K562 (cell line): Measurements from ENCODE around the gene GP1BB. TPM values are rescaled to one million over a fixed set of nuclear protein-coding genes. Genes with fewer than 3 reads are reported as not detected.

Source experiments
- ATAC-seq: fragments of 200-7000 bp; cut with Tn5 transposase; 3 replicates; pipeline ENCODE4 v1.9.1; 2020; ENCODE audit warnings: moderate library complexity
- BruUV-seq: library from RNA; stranded (reverse); fragments of 400-500 nt; replicated peaks from 2 replicates; lab custom pipeline; 2021; lab: Mats Ljungman, UMichigan
- CTCF ChIA-PET: fragments of 300-600 bp; formaldehyde crosslinking; extraction: SDS; loops from one replicate; lab custom pipeline; 2021; ENCODE audit warnings: low intra/inter-chr PET ratio; lab: Yijun Ruan, JAX
- POLR2A ChIA-PET: fragments of 300-600, 350-650 bp; sonication (Branson Sonifier 250); formaldehyde crosslinking; extraction: SDS; loops from one replicate; lab custom pipeline; 2021; ENCODE audit warnings: antibody characterized with exemption, inconsistent platforms; lab: Yijun Ruan, JAX
- DNase-seq, 4 experiments: peaks; one replicate each; pipeline versions ENCODE4 v3.0.0 to v3.0.0-alpha.2; 2011 to 2018; ENCODE audit warnings: low spot score in 3 of 4, mixed read lengths in 3 of 4; ENCODE audit errors: extremely low read depth in 1 of 4
- FAIRE-seq: peaks from 2 replicates; lab custom pipeline; 2011; peaks lifted over from hg19 to GRCh38; lab: Jason Lieb, UNC
- H2AFZ ChIP-seq: 2 replicates; pipeline ENCODE4 v1.6.0; 2011; ENCODE audit warnings: low read depth, low read length, control low read depth, inconsistent platforms
- H3K27ac ChIP-seq: fragments of 200-600 bp; 3 replicates; pipeline ENCODE4 v1.8.0; 2011; ENCODE audit warnings: low read depth, mild to moderate bottlenecking, control low read depth, inconsistent platforms, low read length, moderate library complexity, mixed read lengths; ENCODE audit errors: extremely low read depth
- H3K27me3 ChIP-seq, 2 experiments: fragments of 300-600 bp in 1 of 2; 2 replicates in 1 of 2; 3 replicates in 1 of 2; pipeline versions ENCODE4 v1.6.0 to v1.8.0; 2011; ENCODE audit warnings: inconsistent platforms in 2 of 2, low read length in 2 of 2, mild to moderate bottlenecking in 1 of 2, mixed read lengths in 1 of 2, moderate library complexity in 1 of 2; ENCODE audit not compliant: control insufficient read depth in 2 of 2, insufficient read depth in 2 of 2
- H3K36me3 ChIP-seq: fragments of 300-600 bp; 3 replicates; pipeline ENCODE4 v1.8.0; 2011; ENCODE audit warnings: mild to moderate bottlenecking, low read length, inconsistent platforms; ENCODE audit not compliant: control insufficient read depth, insufficient read depth
- H3K4me1 ChIP-seq, 2 experiments: fragments of 200-600 bp in 1 of 2; replicated peaks in 1 of 2; 2 replicates in 1 of 2; 3 replicates in 1 of 2; pipeline versions ENCODE4 v1.5.1 to v1.8.0; 2011; ENCODE audit warnings: inconsistent platforms in 2 of 2, low read length in 2 of 2, mild to moderate bottlenecking in 1 of 2, mixed read lengths in 1 of 2, moderate library complexity in 1 of 2; ENCODE audit not compliant: control insufficient read depth in 2 of 2, insufficient read depth in 2 of 2
- H3K4me2 ChIP-seq: 2 replicates; pipeline ENCODE4 v1.6.1; 2011; ENCODE audit warnings: low read length, control low read depth, inconsistent platforms, mixed read lengths; ENCODE audit not compliant: insufficient read depth
- H3K4me3 ChIP-seq: fragments of 200-600 bp; sonication (generic), shearing (Covaris generic); 2 replicates; pipeline ENCODE4 v1.5.1; 2016; ENCODE audit warnings: control low read depth, inconsistent platforms
- H3K79me2 ChIP-seq: fragments of 200-600 bp; 3 replicates; pipeline ENCODE4 v1.8.0; 2011; ENCODE audit warnings: low read length, inconsistent platforms; ENCODE audit not compliant: control insufficient read depth, insufficient read depth
- H3K9ac ChIP-seq, 2 experiments: 2 replicates each; pipeline versions ENCODE4 v1.6.0 to v1.6.1; 2011; ENCODE audit warnings: low read depth in 2 of 2, low read length in 2 of 2, control low read depth in 1 of 2, inconsistent platforms in 1 of 2, mild to moderate bottlenecking in 1 of 2, mixed read lengths in 1 of 2; ENCODE audit not compliant: insufficient read depth in 1 of 2
- H3K9me1 ChIP-seq: one replicate; pipeline ENCODE4 v1.6.0; 2011; ENCODE audit warnings: inconsistent platforms, mild to moderate bottlenecking, low read length, moderate library complexity; ENCODE audit not compliant: control insufficient read depth, insufficient read depth
- H3K9me3 ChIP-seq: replicated peaks from 2 replicates; pipeline ENCODE4 v1.5.1; 2011; ENCODE audit warnings: low read depth, low read length, inconsistent platforms; ENCODE audit not compliant: control insufficient read depth, insufficient read depth
- H4K20me1 ChIP-seq: replicated peaks from 2 replicates; pipeline ENCODE4 v1.6.1; 2011; ENCODE audit warnings: low read length, inconsistent platforms, mixed read lengths; ENCODE audit not compliant: control insufficient read depth, insufficient read depth
- JUND ChIP-seq, 2 experiments: IDR thresholded peaks; 2 replicates in 1 of 2; 3 replicates in 1 of 2; pipeline ENCODE4 v1.6.1; 2011; ENCODE audit warnings: borderline replicate concordance in 2 of 2, low read depth in 2 of 2, low read length in 2 of 2, improper control_type of control experiment in 1 of 2, missing biosample characterization in 1 of 2, missing genetic modification characterization in 1 of 2, missing genetic modification reagents in 1 of 2
- MCM3 ChIP-seq: fragments of 450-650 bp; IDR thresholded peaks from 2 replicates; pipeline ENCODE4 v1.6.1; 2016
- MCM7 ChIP-seq, 2 experiments: fragments of 450-650 bp; IDR thresholded peaks; 2 replicates each; pipeline ENCODE4 v1.6.1; 2016 to 2018
- NFE2 ChIP-seq: IDR thresholded peaks from 2 replicates; pipeline ENCODE4 v1.6.1; 2014; ENCODE audit warnings: antibody characterized with exemption, low read depth
- OTX1 ChIP-seq: fragments of 450-650 bp; formaldehyde crosslinking; IDR thresholded peaks from 2 replicates; pipeline ENCODE4 v1.4.0; 2022; ENCODE audit warnings: mild to moderate bottlenecking
- STAT6 ChIP-seq: sonication (generic); formaldehyde crosslinking; IDR thresholded peaks from 2 replicates; pipeline ENCODE4 v1.8.1; 2023; ENCODE audit warnings: mild to moderate bottlenecking, missing genetic modification reagents
- TEAD4 ChIP-seq, 2 experiments: sonication (generic) in 1 of 2; formaldehyde crosslinking in 1 of 2; IDR thresholded peaks; 2 replicates each; pipeline versions ENCODE4 v1.6.1 to v1.8.0; 2012 to 2022; ENCODE audit warnings: borderline replicate concordance in 1 of 2, inconsistent platforms in 1 of 2, low read length in 1 of 2, mild to moderate bottlenecking in 1 of 2, missing genetic modification reagents in 1 of 2
- WGBS: fragments of 100-300 bp; shearing (Covaris generic); methylation state at CpG from one replicate; pipeline ENCODE4 v1.1.6; 2016; ENCODE audit warnings: low coverage, mixed read lengths; ENCODE audit not compliant: insufficient coverage; ENCODE audit errors: missing lambda C conversion rate; 5-methylcytosine and 5-hydroxymethylcytosine counted together
- in situ Hi-C: fragments of 300-500 bp; cut with MboI; formaldehyde crosslinking; loops from 4 replicates; pipeline ENCODE4 v1.15.0; 2018; ENCODE audit warnings: inconsistent platforms, mixed read lengths
- intact Hi-C: fragments of 100-400 bp; cut with micrococcal nuclease; formaldehyde crosslinking; loops from 2 replicates; pipeline ENCODE4 v1.14.2; 2022
- polyA plus RNA-seq, 8 experiments: library from polyadenylated mRNA; depleted of rRNA in 4 of 8; stranded (reverse) in 5 of 8; unstranded in 3 of 8; fragments of >200 nt; fragmentation: Nextera tagmentation in 2 of 8; fragmentation: Illumina TruSeq in 1 of 8; extraction: Ambion mirVana in 2 of 8; extraction: Trizol in 1 of 8; gene quantifications; 2 replicates each; pipeline versions ENCODE4 v1.2.1 to v1.2.3, GENCODE V29; 2011 to 2014; ENCODE audit warnings: inconsistent platforms in 1 of 8, missing spikeins in 1 of 8
- total RNA-seq, 7 experiments: library from RNA; depleted of rRNA in 6 of 7; stranded (reverse); fragments of >200 nt in 6 of 7; fragmentation: Illumina TruSeq in 2 of 7; extraction: Trizol in 2 of 7; gene quantifications; 2 replicates each; pipeline versions ENCODE4 v1.2.1 to v1.2.3, GENCODE V29; 2011 to 2021; ENCODE audit warnings: low replicate concordance in 1 of 7
- TF ChIP-seq, protein P1 (sequence below): fragments of 250-450 bp; sonication (Bioruptor Pico); IDR thresholded peaks from 2 replicates; pipeline ENCODE4 v1.9.0; 2021; ENCODE audit warnings: mild to moderate bottlenecking, inconsistent platforms
- TF ChIP-seq, protein P2 (sequence below): fragments of 450-650 bp; formaldehyde crosslinking; conservative IDR thresholded peaks from 2 replicates; pipeline ENCODE4 v1.4.0; 2022; ENCODE audit warnings: mild to moderate bottlenecking, missing genetic modification characterization
- TF ChIP-seq, protein P3 (sequence below): sonication (generic); formaldehyde crosslinking; IDR thresholded peaks from 2 replicates; pipeline ENCODE4 v1.8.0; 2022; ENCODE audit warnings: mild to moderate bottlenecking, missing genetic modification reagents

GP1BB gene
- total and polyA plus RNA-seq, 9 of the 15 experiments (the other 6 are each of a cell fraction or from before 2014, with no cell fraction given), result 0.69 to 162 (median 2.8) TPM

GRCh38 chr22:19750507-19751490, 27.5 kb downstream of the GP1BB start:
- Histone ChIP-seq H3K27me3 (peaks cover 56 to 82% of the 10 kb centered on the region in 2 experiments; a peak in 4 of 5 replicates), H3K9me3 (no peaks in the 10 kb centered on the region; the same call in 1 of the 2 replicates), H3K4me3 (no peak overlapping the region), H3K4me2 (no peak overlapping the region), H3K36me3 (no peaks in the 10 kb centered on the region), H3K9ac (peak overlapping the region in 1 of 2 experiments; percentile 66; a peak in 2 of 4 replicates), H4K20me1 (peaks cover 50% of the 10 kb centered on the region), H3K9me1 (no peaks in the 10 kb centered on the region), H3K4me1 (peaks cover 5 to 70% of the 10 kb centered on the region in 2 experiments), H3K79me2 (no peaks in the 10 kb centered on the region), H2AFZ (no peak overlapping the region), H3K27ac (no peak overlapping the region)
- intact Hi-C loops (no loop called here), in situ Hi-C loops (no loop called here)
- 10% methylated on average over 26 of the region's 27 CpGs for WGBS
- DNase-seq, result no peak
- POLR2A ChIA-PET, result interaction anchor here (0.6 to 4.5 kb wide), 10 partner anchors 8 to 1277 kb away, joined by 3 to 37 read pairs (median 4); no protein-coding TSS in a partner anchor
- no TSS peak for BruUV-seq
- no peak for ATAC-seq
- CTCF ChIA-PET, result no interaction called here
- no peak for FAIRE-seq
- TF ChIP-seq, protein P1, sequence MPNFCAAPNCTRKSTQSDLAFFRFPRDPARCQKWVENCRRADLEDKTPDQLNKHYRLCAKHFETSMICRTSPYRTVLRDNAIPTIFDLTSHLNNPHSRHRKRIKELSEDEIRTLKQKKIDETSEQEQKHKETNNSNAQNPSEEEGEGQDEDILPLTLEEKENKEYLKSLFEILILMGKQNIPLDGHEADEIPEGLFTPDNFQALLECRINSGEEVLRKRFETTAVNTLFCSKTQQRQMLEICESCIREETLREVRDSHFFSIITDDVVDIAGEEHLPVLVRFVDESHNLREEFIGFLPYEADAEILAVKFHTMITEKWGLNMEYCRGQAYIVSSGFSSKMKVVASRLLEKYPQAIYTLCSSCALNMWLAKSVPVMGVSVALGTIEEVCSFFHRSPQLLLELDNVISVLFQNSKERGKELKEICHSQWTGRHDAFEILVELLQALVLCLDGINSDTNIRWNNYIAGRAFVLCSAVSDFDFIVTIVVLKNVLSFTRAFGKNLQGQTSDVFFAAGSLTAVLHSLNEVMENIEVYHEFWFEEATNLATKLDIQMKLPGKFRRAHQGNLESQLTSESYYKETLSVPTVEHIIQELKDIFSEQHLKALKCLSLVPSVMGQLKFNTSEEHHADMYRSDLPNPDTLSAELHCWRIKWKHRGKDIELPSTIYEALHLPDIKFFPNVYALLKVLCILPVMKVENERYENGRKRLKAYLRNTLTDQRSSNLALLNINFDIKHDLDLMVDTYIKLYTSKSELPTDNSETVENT (CRISPR knock-in tag), result 0 out of 2 replicates have a peak, but pooled peaks have one; percentile 39
- no peak for TF ChIP-seq NFE2
- TF ChIP-seq STAT6 (CRISPR knock-in tag), result peak; percentile 71; the same call in 1 of the 2 replicates
- TF ChIP-seq JUND (IDR thresholded peaks at IDR 0.05; ENCODE audit: borderline replicate concordance, low read depth, low read length), result no peak
- TF ChIP-seq JUND (tag; IDR thresholded peaks at IDR 0.05; ENCODE audit: borderline replicate concordance, low read depth, low read length), result no peak
- 0 out of 2 replicates have a peak, but pooled peaks have one; percentile 6 for TF ChIP-seq TEAD4 (IDR thresholded peaks at IDR 0.05; ENCODE audit: low read length)
- TF ChIP-seq TEAD4 (CRISPR knock-in tag; IDR thresholded peaks at IDR 0.05; ENCODE audit: borderline replicate concordance), result no peak
- TF ChIP-seq MCM3, result peak; percentile 80; the same call in 1 of the 2 replicates
- TF ChIP-seq, protein P2, sequence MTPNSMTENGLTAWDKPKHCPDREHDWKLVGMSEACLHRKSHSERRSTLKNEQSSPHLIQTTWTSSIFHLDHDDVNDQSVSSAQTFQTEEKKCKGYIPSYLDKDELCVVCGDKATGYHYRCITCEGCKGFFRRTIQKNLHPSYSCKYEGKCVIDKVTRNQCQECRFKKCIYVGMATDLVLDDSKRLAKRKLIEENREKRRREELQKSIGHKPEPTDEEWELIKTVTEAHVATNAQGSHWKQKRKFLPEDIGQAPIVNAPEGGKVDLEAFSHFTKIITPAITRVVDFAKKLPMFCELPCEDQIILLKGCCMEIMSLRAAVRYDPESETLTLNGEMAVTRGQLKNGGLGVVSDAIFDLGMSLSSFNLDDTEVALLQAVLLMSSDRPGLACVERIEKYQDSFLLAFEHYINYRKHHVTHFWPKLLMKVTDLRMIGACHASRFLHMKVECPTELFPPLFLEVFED (CRISPR knock-in tag), result 0 out of 2 replicates have a peak, but pooled peaks have one; percentile 52
- TF ChIP-seq OTX1 (CRISPR knock-in tag), result 0 out of 2 replicates have a peak, but pooled peaks have one; percentile 15
- 0 out of 4 replicates have a peak, but pooled peaks of 1 of the 2 experiments have one; percentile 59 for TF ChIP-seq MCM7 (IDR thresholded peaks at IDR 0.05)
- TF ChIP-seq, protein P3, sequence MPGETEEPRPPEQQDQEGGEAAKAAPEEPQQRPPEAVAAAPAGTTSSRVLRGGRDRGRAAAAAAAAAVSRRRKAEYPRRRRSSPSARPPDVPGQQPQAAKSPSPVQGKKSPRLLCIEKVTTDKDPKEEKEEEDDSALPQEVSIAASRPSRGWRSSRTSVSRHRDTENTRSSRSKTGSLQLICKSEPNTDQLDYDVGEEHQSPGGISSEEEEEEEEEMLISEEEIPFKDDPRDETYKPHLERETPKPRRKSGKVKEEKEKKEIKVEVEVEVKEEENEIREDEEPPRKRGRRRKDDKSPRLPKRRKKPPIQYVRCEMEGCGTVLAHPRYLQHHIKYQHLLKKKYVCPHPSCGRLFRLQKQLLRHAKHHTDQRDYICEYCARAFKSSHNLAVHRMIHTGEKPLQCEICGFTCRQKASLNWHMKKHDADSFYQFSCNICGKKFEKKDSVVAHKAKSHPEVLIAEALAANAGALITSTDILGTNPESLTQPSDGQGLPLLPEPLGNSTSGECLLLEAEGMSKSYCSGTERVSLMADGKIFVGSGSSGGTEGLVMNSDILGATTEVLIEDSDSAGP (CRISPR knock-in tag), result no peak
